CD4-positive, alpha-beta T cell treated with Interferon gamma for 1 hour (primary cell): ENCODE measurements around the gene PLXNB2.

Source experiments
- DNase-seq: peaks from one replicate; pipeline ENCODE4 v3.0.0-alpha.2; 2020

Gene PLXNB2

DNA sequence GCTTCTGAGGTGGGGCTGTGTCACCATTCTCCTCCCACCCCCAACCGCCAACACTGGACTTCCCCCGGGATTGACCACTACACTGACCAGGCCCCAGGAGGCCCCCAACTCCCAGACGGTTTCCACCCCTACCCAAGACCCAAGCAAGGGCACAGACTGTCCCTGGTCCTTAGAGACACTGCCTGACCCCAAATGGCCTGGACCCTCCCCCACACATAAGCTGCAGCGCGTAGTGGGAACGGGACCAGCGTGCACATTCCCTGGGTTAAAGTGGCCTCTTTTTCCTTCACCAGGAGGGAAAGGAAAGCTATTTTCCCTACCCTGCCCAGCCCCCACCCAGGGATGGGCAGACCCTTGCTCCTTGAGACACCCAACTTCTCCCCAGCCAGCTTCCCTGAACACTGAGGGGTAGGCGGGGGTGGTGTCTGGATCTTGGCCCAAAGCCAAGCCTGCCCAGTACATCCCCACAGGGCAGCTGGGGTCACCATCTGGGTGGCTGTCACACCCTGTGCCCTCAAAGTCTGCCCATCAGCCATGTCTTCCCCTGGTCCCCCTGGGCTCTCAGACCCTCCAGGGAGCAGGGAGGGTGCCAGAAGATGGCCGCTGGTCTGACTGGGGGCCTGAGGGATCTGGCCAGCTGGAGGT lies 44.4 kb downstream of the PLXNB2 start:
- DNase-seq: no peak

DNA sequence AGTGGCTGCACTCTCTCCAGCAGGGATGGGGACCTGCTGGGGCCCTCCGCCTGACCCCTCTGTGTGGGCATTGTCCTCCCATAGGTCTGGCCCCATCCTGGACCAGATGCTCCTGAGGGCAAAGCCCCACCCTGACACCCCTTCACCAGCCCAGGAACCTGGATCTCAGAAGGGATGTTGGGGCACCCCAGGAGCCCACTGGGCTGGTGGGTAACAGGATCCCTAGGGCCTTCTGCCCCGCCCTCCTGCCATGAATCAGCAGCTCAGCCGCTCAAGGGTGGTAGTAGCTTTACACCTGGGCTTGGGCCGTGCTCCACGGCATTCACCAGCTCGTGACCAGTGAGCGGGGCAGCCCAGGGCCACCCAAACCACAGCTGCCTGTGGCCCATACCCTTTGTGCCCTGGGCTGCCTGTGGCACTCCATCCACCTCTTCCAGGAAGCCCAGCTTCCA lies 45.0 kb downstream of the PLXNB2 start:
- no peak for DNase-seq

DNA sequence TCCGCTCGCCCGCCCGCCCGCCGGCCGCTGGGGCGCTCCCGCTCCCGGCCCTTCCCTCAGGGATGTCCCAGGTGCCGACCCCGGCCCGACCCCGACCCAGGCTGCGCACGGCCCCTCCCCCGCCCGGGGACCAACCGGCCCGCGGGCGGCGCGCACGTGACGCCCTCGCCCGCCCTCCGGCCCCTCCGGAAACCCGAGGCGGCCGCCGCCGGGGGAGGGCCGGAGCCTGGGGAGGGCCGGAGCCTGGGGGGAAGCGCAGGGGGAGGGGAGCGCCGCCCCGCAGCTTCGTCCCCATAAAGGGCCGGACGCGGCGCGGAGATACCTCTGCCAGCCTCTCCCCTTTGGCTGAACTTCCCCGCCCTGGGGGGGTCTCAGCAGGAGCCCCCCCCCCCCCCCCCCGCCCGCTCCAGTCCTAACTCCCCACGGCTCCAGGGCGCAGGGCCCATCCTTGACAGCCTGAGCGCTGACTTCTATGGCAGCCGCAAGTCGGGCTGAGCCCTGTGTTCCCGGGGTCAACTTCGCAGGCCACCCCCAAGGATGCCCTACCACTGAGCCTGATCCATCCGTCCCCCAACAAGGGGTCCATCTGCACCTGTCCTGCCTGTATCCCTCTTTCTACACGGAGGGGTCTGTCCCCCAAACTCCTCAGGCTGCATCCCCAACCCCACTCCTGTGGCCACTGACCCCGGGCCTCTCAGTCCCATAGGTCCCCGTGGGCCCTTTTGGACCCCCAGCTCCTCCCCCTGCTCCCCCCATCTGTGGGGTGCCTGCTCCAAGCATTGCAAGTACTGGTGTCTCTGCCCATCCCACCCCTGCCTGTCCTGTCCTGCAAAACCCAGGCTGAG lies 45.6 kb downstream of the PLXNB2 start, which contains the start of gene MAPK12:
Gene MAPK12 (minus strand): TSS at position 69 of the 845 bp plus-strand sequence. CDS start 174 bp downstream, outside the sequence.
- DNase-seq: no peak

DNA sequence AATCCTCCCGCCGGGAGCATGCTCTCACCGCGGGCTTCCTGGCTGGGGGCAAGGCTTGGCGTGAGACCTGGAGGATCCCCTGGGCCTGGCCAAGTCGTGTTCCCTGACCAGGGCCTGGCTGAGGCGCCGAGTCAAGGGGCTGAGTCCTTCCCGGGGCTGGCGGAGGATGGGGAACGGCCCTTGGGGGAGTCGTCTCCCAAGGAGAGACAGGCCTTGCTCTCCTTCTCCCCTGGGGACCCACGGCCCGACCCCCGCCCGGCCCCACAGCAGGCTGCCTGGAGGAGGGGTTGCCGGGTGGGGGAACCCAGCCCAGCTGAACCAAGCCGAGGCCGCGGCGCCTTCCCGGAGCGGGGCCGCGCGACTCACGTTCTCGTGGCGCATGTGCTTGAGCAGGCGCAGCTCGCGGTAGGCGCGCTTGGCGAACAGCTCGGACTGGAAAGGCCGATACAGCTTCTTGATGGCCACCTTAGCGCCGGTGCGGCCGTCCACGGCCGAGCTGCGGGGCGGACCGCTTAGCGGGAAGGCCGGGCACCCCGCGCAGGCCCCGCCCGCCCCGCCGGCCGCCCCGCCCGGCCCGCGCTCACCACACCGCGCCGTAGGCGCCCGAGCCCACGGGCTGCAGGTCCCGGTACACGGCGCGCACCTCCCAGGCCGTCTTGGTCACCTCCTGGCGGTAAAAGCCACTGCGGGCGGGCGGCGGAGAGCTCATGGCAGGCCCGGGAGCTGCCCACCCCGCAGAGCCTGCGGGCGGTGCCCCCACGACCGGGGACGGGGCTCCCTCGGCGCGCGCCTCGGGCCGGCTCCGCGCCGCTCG lies 46.4 kb downstream of the PLXNB2 start:
- no peak for DNase-seq

DNA sequence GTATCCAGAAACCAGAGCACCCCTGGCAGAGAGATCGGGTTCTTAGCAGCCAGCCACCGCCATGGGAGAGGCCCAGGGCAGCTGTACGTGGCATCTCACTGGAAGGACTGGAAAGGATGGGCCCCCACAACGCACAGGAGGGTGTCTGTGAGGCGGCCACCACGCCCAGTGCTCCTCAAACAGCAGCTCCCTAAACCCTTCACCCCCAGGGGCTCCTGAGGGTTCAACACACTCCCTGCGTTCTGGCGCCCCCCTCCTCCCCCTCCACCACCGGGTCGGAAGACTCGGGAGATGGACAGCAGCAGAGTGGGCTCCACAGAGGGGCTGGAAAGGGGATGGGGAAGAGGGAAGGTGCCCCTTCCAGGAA lies 47.0 kb downstream of the PLXNB2 start:
- DNase-seq: no peak

DNA sequence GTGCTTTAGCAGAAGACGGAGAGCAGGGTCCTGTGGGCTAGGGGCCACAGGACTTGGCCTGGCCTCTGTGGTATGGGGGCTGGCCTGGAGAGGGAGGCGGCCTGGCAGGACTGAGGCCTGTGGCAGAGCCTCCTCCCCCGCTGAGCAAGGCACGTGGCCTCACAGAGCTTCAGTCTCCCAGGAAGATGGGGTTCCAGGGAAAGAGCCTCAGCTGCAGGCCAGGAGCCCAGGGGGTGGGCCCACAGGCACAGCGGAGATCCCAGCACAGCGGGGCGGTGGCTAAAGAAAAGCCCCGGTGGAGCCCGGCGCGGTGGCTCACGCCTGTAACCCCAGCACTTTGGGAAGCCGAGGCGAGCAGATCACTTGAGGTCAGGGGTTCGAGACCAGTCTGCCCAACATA lies 48.1 kb downstream of the PLXNB2 start:
- no peak for DNase-seq

DNA sequence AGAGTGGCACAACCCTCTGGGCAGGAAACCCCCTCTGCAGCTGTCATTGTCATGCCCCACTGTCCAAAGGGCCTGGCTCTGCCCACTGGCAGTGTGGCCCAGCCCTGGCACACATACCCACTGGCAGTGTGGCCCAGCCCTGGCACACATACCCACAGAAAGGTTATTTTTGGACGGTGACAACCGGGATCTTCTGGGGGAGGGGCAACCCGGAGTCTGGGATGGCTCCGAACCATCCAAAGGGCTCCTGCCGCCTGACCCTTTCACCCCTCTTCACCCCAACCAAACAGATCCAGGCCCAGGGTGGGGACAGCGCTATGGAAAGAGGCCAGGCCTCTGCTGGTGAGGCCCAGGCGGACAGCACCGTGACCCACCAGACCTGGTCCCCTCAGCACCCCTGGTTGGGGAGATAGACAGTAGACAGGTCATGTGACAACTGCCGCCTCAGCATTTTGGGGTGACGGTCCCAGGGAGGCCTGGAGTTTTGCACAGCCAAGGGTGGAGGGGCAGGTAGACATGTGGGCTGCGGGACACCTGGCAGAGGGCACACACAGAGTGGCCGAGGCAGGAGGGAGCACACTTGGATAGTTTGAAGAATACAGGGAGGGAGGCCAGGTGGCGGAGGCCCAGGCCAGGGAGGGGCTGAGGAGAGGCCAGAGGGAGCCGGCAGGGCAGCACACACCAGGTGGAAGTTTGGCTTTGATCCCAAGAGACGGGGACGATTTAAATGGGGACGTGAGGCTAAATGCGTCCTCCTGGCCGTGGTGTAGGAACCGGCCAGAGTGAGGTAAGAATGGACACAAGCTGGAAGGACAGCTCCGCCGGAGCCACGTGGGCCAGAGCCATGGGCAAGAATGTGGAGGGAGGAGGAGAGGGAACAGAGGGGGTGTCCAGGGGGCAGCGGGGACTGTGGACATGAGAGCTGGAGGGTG lies 48.8 kb downstream of the PLXNB2 start:
- no peak for DNase-seq

DNA sequence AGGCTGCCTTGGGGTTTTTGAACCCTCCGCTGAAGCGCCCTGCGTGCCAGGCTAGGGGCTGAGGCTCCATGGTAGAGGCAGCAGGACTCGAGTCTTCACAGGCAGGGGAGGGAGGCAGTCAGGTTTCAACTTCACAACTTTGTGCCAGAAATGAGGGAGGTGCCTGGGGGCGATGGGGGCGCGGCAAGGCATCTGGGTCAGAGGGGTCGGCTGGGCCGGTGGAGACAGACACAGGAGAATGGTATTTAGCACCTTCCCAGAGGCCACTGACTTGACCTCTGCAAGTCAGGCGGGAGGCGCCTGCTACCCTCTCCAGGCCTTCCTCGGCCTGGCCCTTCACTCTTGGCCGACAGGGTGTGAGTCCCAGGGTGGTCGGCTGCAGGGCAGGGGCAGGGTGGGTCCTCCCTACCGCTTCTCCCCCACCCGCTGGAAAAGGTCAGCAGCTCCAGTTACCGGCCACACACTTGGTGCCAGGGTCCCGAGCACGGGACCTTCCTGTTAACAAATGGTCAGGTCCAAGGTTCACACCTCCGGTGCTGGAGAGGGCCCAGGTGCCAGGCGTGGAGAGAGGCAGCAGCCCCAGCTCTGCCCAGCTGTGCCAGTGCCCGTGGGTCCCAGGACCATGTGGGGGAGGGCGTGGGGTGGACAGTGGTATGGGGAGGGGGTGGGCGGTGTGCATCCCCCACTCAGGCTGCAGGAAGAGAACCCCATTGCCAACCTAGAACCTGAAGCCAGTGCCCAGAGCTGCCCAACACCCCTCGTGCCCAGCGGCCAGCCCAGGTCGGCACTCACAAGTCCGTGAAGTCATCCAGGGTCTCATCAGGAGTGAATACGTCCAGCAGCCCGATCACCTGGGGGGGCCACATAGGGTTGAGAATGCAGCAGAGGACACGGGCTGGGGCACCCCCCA lies 49.7 kb downstream of the PLXNB2 start:
- no peak for DNase-seq

DNA sequence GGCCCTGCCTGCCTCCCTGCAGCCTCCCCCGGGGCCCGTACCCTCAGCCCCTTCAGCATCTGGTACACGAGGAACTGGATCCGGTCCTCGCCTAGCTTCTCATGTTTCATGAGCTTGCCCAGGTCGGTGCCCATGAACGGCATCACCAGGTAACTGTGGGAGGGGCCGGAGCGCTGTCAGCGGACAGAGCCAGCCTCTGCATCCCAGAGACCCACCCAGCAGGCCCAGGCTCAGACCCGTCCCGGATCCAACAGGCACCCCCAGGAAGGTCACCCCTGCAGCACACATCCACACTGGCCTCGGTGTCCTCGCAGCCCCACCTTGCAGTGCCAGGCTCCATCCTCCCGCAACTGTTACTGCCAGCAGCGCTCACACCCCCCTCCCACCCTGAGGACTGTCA lies 50.4 kb downstream of the PLXNB2 start:
- DNase-seq: no peak

DNA sequence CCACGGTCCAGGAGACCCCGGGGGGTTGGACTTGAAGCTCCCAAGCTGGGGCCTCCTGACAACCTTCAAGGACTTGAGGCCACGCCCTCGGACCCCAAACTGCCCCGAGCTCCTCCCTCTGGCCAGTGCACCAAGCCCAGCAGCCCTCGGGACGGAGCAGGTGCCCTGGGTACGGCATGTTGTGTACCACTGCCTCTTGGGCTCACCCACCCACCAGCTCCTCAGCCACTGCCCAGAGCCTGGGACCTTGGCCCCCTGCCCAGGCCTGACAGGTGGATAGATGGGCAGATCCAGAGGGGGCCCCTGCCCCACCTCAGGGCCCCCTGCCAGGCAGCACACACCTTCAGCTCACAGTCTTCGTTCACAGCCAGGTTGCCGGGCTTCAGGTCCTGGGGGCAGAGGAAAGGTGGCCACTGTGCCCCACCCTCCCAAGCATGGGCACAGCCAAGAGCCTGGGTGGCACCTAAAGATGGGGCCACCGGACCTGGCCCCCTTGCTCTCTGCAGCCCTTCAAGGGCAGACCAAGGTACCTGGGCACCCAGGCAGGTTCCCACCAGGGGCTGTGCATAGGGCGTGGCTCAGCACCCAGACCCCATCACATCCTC lies 51.1 kb downstream of the PLXNB2 start:
- no peak for DNase-seq

DNA sequence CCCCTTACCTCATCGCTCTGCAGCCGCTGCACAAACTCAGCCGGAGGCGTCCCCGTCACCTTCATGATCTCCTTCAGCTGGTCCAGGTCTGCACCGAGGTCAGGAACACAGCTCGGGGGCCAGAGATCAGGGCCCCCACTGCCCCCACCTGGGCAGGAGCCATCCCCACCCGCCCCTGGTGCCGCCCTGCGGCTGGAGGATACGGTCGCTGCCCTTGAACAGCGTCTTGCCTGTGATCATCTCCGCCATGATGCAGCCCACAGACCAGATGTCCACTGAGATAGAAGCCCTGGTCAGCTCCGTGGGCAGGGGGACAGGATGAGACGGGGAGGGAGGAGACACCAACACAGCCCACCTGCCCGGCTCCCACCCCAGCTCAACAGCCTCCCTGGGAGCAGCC lies 51.8 kb downstream of the PLXNB2 start:
- DNase-seq: no peak

DNA sequence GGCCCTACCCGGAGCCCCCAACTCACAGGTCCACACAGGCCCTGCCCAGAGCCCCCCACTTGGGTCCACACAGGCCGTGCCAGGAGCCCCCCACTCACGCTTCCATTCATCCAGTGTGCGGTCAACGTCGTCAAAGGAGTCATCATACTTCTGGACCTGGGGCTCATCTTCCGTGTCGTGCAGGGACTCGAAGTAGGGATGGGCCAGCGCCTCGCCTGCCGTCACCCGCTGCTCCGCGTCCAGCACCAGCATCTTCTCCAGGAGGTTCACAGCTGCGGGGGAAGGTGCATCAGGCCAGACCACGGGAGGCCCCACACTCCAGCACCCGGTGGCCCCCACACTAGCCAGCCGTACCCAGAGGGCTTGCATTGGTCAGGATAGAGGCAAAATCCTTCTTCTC lies 52.3 kb downstream of the PLXNB2 start:
- no peak for DNase-seq

DNA sequence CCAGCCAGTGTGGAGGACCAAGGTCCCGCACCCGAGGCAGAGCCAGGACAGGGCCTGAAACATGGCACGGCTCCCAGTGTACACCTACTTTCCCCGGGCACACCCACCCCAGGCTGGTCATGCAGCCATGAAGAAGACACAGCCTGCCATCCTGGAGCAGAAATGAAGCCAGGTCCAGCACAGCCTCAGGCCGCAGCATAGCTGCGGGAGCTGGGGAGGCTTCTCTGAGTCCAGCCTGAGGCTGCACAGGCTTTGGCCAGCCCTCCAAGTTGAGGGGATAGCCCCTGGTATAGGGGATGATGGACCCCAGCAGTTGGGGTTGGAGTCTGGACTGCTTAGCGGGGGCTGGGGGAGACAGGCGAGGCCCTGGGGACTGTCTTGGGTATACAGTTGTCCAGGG lies 53.5 kb downstream of the PLXNB2 start:
- DNase-seq: no peak

DNA sequence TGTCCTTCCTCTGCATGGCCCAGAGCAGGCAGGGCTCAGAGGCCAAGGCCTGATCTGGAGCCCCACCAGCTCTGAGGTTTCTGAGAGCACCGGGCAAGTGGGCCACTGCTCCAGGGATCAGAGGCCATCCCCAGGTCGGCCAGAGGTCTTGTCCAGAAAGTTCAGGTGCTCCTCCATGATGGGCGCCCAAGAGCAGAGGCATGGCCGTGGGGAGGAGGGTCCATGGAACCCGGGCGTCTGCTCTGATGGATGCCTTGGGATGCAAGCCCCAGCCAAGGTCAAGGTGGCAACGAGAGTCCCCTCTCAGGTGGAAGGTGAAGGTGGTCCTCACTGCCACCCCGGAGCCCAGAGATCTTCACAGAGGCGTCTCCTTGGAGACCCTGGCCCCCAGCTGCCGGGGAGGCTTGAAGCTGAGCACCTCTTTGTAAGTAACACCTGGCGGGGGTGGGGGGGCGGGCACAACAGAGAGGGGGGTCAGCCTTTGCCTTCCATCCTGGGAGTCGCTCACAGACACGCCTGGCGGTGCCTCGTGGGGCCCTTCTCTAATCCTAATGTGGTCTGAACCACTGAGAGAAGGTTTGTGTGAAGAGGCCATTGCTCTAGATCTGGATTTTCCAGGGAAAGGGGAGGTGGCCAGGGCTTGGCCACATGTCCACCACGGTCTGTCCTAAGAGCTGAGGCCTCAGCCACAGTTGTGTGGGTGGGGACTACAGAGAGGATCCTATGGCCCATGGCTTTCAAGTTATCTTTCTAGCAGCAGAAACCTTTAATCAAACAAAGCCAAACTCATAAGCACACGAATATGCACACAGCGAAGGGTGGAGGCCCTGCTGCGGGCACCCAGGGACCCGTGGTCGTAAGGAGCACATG lies 54.2 kb downstream of the PLXNB2 start:
- no peak for DNase-seq

DNA sequence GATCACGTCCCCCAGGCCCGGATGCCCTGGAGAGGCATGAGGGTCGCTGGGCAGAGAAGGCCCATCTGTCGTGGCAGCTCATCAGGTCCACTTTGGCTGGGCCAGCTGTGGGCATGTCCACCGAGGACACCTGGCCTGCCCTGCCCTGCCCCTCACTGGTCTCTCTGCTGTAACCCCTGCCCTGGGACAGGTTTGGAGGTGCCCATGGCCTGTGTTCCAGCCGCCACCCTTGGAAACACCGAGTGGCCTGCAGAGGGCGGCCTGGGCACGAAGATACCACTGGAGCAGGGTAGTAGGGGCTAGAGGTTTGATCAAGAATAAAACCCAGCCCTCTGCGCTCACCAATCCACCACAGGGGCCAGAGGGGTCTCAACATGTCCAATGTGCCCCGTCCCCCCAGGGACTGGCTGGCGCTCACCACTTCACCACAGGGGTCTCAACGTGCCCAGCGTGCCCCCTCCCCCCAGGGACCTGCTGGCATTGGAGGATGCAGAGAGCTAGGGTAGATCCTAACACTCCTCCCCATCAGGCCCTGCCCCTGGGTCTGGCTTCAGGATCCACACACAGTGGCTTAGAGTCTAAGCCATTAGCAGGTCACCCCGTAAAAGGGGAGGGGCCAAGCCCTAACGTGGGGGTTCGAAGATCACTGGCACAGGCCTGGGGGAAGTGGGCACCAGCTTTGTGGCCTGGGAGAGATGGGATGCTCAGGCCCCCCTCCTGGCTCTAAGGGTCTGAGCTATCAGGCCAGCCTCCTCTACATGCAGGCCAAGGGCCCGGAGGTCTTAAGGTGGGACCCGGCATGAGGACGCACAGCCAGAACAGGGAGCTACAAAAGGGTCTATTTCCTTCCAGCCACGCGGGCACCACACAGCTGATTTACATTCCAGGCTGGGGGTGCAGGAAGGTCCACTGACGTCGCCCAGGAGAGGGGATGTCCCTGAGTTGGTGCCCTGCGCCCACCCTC lies 55.1 kb downstream of the PLXNB2 start:
- DNase-seq: peak; percentile 70

DNA sequence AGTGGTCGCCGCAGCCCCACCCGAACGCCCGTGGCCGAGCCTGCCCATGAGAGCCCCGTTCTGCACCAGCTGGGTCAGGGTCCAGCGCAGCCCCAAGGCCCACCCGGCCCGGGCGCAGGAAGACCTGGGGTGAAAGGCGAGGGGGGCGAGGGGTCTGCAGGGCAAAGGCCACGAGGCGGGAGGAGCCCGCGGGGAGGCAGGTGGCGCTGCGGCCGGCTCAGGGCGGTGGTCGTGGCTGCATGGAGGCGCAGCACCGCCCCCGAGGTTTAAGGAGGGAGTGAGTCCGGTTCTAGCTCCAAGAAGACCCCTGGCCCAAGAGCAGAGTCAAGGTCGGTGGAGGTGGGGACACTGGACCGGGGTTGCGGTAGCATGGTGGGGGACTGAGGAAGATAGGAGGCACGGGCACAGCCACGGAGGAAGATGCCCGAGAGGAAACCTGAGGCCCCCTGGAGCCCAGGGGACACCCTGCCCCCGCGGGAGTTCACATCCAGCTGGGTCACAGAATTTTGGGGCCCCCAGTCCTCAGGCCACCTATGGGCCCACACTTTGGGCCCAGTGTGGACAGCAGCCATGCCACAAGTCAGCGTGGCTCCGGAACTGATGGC lies 55.9 kb downstream of the PLXNB2 start:
- DNase-seq: no peak

DNA sequence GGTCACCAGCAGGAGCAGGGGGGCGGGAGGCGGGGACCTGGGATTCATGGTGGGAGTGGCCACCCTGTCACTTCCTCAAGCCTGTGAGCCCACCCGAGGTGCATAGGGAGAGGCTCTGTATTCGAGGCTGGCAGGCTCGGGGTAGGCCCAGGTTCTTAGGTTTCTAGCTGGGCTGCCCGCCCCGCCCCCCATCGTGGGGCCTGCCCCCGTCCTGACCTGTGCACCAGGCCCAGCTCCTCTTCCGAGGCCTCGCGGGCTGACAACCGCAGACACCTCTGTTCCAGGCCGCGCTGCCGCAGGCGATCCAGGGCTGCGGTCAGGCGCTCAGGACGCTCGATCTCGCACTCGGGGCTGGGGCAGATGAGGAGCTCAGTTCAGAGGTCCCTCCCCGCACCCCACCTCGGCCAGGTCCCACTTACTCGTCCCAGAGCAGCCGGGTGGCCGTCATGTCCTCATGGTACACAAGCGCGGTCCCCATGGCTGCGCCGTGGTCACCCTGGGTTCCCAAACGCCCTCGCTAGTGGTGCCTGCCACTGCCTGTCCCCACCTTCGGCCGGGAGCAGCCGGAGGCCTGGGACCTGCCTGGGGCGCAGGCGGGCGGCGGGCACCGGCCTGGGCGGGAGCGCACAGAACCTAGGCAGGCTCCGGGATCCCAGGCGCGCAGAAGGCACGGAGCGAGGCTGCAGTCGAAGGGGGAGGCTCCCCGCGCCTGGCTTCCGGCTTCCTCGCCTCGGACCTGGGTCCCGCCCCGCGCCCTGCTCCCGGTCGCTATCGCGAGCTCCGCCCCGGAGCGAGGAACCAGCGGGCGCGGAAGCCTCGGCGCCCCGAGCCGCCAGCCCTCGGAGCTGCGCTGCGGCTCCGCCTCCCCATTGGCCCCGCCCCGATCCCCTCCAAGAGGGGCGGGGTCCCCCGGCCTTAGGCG lies 56.6 kb downstream of the PLXNB2 start, which contains the start of gene HDAC10:
Gene HDAC10 (minus strand): TSS at position 711 of the 922 bp plus-strand sequence. CDS start 233 bp downstream, at position 478.
- peak; percentile 80 for DNase-seq
